Measurements from ENCODE around the gene TSPAN5. TPM values are rescaled to one million over a fixed set of nuclear protein-coding genes. Genes with fewer than 3 reads are reported as not detected.
"Not testable (repeated sequence)": the region's sequence is repeated elsewhere in the genome, so short reads cannot be mapped to it uniquely, and the experiment has no call there.

The TSPAN5 gene
- total RNA-seq, 1 donor from 2014 or later, result 14.7 TPM

GRCh38 chr4:98539741-98540140 lies 118.7 kb downstream of the TSPAN5 start:
- peaks cover 5% of the 10 kb centered on the region for H3K9me3 Mint-ChIP-seq
- H3K27me3 Mint-ChIP-seq (ENCODE audit: low read depth), result no peaks in the 10 kb centered on the region
- H3K27ac Mint-ChIP-seq, result no peak overlapping the region
- no peak overlapping the region for H3K4me3 Mint-ChIP-seq
- no peak for TF ChIP-seq CTCF (IDR thresholded peaks at IDR 0.05; ENCODE audit: unreplicated experiment)
- H3K36me3 Mint-ChIP-seq, result no peaks in the 10 kb centered on the region
- no peak for DNase-seq (ENCODE audit: low spot score in 2 of 2, unreplicated experiment in 2 of 2)
- H3K4me1 Mint-ChIP-seq, result no peaks in the 10 kb centered on the region

- Mint-ChIP-seq H3K4me3 (no peak overlapping the region), H3K27ac (no peak overlapping the region), H3K36me3 (no peaks in the 10 kb centered on the region), H3K4me1 (no peaks in the 10 kb centered on the region), H3K9me3 (peaks cover 5% of the 10 kb centered on the region), H3K27me3 (ENCODE audit: low read depth) (no peaks in the 10 kb centered on the region)
- no peak for TF ChIP-seq CTCF (IDR thresholded peaks at IDR 0.05; ENCODE audit: unreplicated experiment)
- DNase-seq (ENCODE audit: low spot score in 2 of 2, unreplicated experiment in 2 of 2), result no peak
Observed at GRCh38 chr4:98539299-98539698, 119.1 kb downstream of the TSPAN5 start.

GRCh38 chr4:98536631-98537030 lies 121.8 kb downstream of the TSPAN5 start:
- Mint-ChIP-seq H3K36me3 (no peaks in the 10 kb centered on the region), H3K27ac (no peak overlapping the region), H3K27me3 (ENCODE audit: low read depth) (no peaks in the 10 kb centered on the region), H3K4me3 (no peak overlapping the region), H3K9me3 (peaks cover 9% of the 10 kb centered on the region), H3K4me1 (no peaks in the 10 kb centered on the region)
- no peak for TF ChIP-seq CTCF (IDR thresholded peaks at IDR 0.05; ENCODE audit: unreplicated experiment)
- DNase-seq (ENCODE audit: low spot score in 2 of 2, unreplicated experiment in 2 of 2), result no peak

GRCh38 chr4:98534146-98534545 lies 124.3 kb downstream of the TSPAN5 start:
- not testable (repeated sequence) for H3K27ac Mint-ChIP-seq; H3K4me1 Mint-ChIP-seq; H3K4me3 Mint-ChIP-seq; DNase-seq (ENCODE audit: low spot score in 2 of 2, unreplicated experiment in 2 of 2); H3K27me3 Mint-ChIP-seq (ENCODE audit: low read depth); H3K36me3 Mint-ChIP-seq
- peaks cover 10% of the 10 kb centered on the region for H3K9me3 Mint-ChIP-seq

GRCh38 chr4:98530572-98530971 lies 127.8 kb downstream of the TSPAN5 start:
- no peak for DNase-seq (ENCODE audit: low spot score in 2 of 2, unreplicated experiment in 2 of 2)
- H3K9me3 Mint-ChIP-seq, result peaks cover 8% of the 10 kb centered on the region
- H3K27ac Mint-ChIP-seq, result no peak overlapping the region
- TF ChIP-seq CTCF (IDR thresholded peaks at IDR 0.05; ENCODE audit: unreplicated experiment), result no peak
- no peaks in the 10 kb centered on the region for H3K27me3 Mint-ChIP-seq (ENCODE audit: low read depth)
- no peaks in the 10 kb centered on the region for H3K36me3 Mint-ChIP-seq
- peaks cover 11% of the 10 kb centered on the region for H3K4me1 Mint-ChIP-seq
- H3K4me3 Mint-ChIP-seq, result no peak overlapping the region

GRCh38 chr4:98529970-98530569 lies 128.3 kb downstream of the TSPAN5 start:
- H3K9me3 Mint-ChIP-seq, result peaks cover 5% of the 10 kb centered on the region
- no peak overlapping the region for H3K4me3 Mint-ChIP-seq
- H3K27ac Mint-ChIP-seq, result no peak overlapping the region
- no peak for DNase-seq (ENCODE audit: low spot score in 2 of 2, unreplicated experiment in 2 of 2)
- no peaks in the 10 kb centered on the region for H3K27me3 Mint-ChIP-seq (ENCODE audit: low read depth)
- peaks cover 11% of the 10 kb centered on the region for H3K4me1 Mint-ChIP-seq
- no peak for TF ChIP-seq CTCF (IDR thresholded peaks at IDR 0.05; ENCODE audit: unreplicated experiment)
- no peaks in the 10 kb centered on the region for H3K36me3 Mint-ChIP-seq

Data from mesothelial cell of epicardium (in vitro differentiated cells).